ENCODE measurements around the gene GRIA3. TPM values are rescaled to one million over a fixed set of nuclear protein-coding genes. Genes with fewer than 3 reads are reported as not detected.

The GRIA3 gene
- total and polyA plus RNA-seq, 4 donors = 0.05 to 2.0 (median 0.37) TPM

- TF ChIP-seq CTCF (IDR thresholded peaks at IDR 0.05; ENCODE audit: control extremely low read depth, extremely low read depth) = no peak
- Histone ChIP-seq H3K27ac (ENCODE audit: low read depth in 1 of 2, low read length in 1 of 2) (no peak overlapping the region), H3K36me3 (ENCODE audit: control insufficient read depth in 4 of 4, insufficient read depth in 4 of 4, low read length in 4 of 4) (no peaks in the 10 kb centered on the region), H3K4me3 (no peak overlapping the region), H3K4me1 (ENCODE audit: control insufficient read depth in 5 of 5, insufficient read depth in 5 of 5, low read length in 5 of 5) (no peaks in the 10 kb centered on the region), H3K27me3 (ENCODE audit: control insufficient read depth in 3 of 3, insufficient read depth in 3 of 3, low read length in 2 of 3) (no peaks in the 10 kb centered on the region), H3K9ac (ENCODE audit: insufficient read depth in 1 of 2, low read length in 2 of 2) (no peak overlapping the region), H3K9me3 (ENCODE audit: control insufficient read depth in 4 of 4, insufficient read depth in 3 of 4, low read length in 3 of 4) (no peaks in the 10 kb centered on the region)
- 58 to 88% methylated on average over 5 of the region's 5 CpGs for WGBS, 2 donors
- DNase-seq (no peak), ATAC-seq (ENCODE audit: insufficient read depth, low FRiP score) (no peak)
Observed at GRCh38 chrX:123201720-123202119, 17.6 kb downstream of the GRIA3 start.

GRCh38 chrX:123202523-123202922 lies 18.4 kb downstream of the GRIA3 start:
- DNase-seq = no peak
- H3K36me3 ChIP-seq (ENCODE audit: control insufficient read depth in 4 of 4, insufficient read depth in 4 of 4, low read length in 4 of 4) = no peaks in the 10 kb centered on the region
- WGBS, 2 donors = 69 to 85% methylated on average over 4 of the region's 4 CpGs
- H3K9ac ChIP-seq (ENCODE audit: insufficient read depth in 1 of 2, low read length in 2 of 2) = no peak overlapping the region
- H3K4me1 ChIP-seq (ENCODE audit: control insufficient read depth in 5 of 5, insufficient read depth in 5 of 5, low read length in 5 of 5) = no peaks in the 10 kb centered on the region
- no peak for ATAC-seq (ENCODE audit: insufficient read depth, low FRiP score)
- H3K9me3 ChIP-seq (ENCODE audit: control insufficient read depth in 4 of 4, insufficient read depth in 3 of 4, low read length in 3 of 4) = no peaks in the 10 kb centered on the region
- H3K27ac ChIP-seq (ENCODE audit: low read depth in 1 of 2, low read length in 1 of 2) = no peak overlapping the region
- TF ChIP-seq CTCF (IDR thresholded peaks at IDR 0.05; ENCODE audit: control extremely low read depth, extremely low read depth) = no peak
- H3K4me3 ChIP-seq = no peak overlapping the region
- H3K27me3 ChIP-seq (ENCODE audit: control insufficient read depth in 3 of 3, insufficient read depth in 3 of 3, low read length in 2 of 3) = no peaks in the 10 kb centered on the region

GRCh38 chrX:123203772-123204171 lies 19.7 kb downstream of the GRIA3 start:
- whole genome bisulfite sequencing, 2 donors = 66 to 95% methylated on average over 3 of the region's 3 CpGs
- Histone ChIP-seq H3K4me1 (ENCODE audit: control insufficient read depth in 5 of 5, insufficient read depth in 5 of 5, low read length in 5 of 5) (no peaks in the 10 kb centered on the region), H3K27me3 (ENCODE audit: control insufficient read depth in 3 of 3, insufficient read depth in 3 of 3, low read length in 2 of 3) (no peaks in the 10 kb centered on the region), H3K36me3 (ENCODE audit: control insufficient read depth in 4 of 4, insufficient read depth in 4 of 4, low read length in 4 of 4) (no peaks in the 10 kb centered on the region), H3K9ac (ENCODE audit: insufficient read depth in 1 of 2, low read length in 2 of 2) (no peak overlapping the region), H3K27ac (ENCODE audit: low read depth in 1 of 2, low read length in 1 of 2) (no peak overlapping the region), H3K4me3 (no peak overlapping the region), H3K9me3 (ENCODE audit: control insufficient read depth in 4 of 4, insufficient read depth in 3 of 4, low read length in 3 of 4) (no peaks in the 10 kb centered on the region)
- no peak for DNase-seq
- ATAC-seq (ENCODE audit: insufficient read depth, low FRiP score) = no peak
- no peak for TF ChIP-seq CTCF (IDR thresholded peaks at IDR 0.05; ENCODE audit: control extremely low read depth, extremely low read depth)

- Histone ChIP-seq H3K27me3 (ENCODE audit: control insufficient read depth in 3 of 3, insufficient read depth in 3 of 3, low read length in 2 of 3) (no peaks in the 10 kb centered on the region), H3K4me1 (ENCODE audit: control insufficient read depth in 5 of 5, insufficient read depth in 5 of 5, low read length in 5 of 5) (no peaks in the 10 kb centered on the region), H3K4me3 (no peak overlapping the region), H3K27ac (ENCODE audit: low read depth in 1 of 2, low read length in 1 of 2) (no peak overlapping the region), H3K9ac (ENCODE audit: insufficient read depth in 1 of 2, low read length in 2 of 2) (no peak overlapping the region), H3K9me3 (ENCODE audit: control insufficient read depth in 4 of 4, insufficient read depth in 3 of 4, low read length in 3 of 4) (no peaks in the 10 kb centered on the region), H3K36me3 (ENCODE audit: control insufficient read depth in 4 of 4, insufficient read depth in 4 of 4, low read length in 4 of 4) (no peaks in the 10 kb centered on the region)
- WGBS, 2 donors = 70 to 86% methylated on average over 9 of the region's 9 CpGs
- no peak for TF ChIP-seq CTCF (IDR thresholded peaks at IDR 0.05; ENCODE audit: control extremely low read depth, extremely low read depth)
- DNase-seq (no peak), ATAC-seq (ENCODE audit: insufficient read depth, low FRiP score) (no peak)
Observed at GRCh38 chrX:123206176-123206575, 22.1 kb downstream of the GRIA3 start.
